A375 (cell line): Measurements from ENCODE around the gene LATS1. TPM values are rescaled to one million over a fixed set of nuclear protein-coding genes. Genes with fewer than 3 reads are reported as not detected.

ENCODE experiments used
- small RNA-seq: library from RNA; depleted of rRNA; stranded (forward); fragments of <200 nt; gene quantifications from one replicate; pipeline ENCODE3, GENCODE V24; 2014
- total RNA-seq: library from RNA; depleted of rRNA; stranded (reverse); fragments of >200 nt; shearing (Covaris generic); gene quantifications from 2 replicates; pipeline ENCODE4 v1.2.3, GENCODE V29; 2014; rRNA removed

LATS1 gene
- total RNA-seq, result 10.5 and 11.6 TPM in 2 replicates

DNA sequence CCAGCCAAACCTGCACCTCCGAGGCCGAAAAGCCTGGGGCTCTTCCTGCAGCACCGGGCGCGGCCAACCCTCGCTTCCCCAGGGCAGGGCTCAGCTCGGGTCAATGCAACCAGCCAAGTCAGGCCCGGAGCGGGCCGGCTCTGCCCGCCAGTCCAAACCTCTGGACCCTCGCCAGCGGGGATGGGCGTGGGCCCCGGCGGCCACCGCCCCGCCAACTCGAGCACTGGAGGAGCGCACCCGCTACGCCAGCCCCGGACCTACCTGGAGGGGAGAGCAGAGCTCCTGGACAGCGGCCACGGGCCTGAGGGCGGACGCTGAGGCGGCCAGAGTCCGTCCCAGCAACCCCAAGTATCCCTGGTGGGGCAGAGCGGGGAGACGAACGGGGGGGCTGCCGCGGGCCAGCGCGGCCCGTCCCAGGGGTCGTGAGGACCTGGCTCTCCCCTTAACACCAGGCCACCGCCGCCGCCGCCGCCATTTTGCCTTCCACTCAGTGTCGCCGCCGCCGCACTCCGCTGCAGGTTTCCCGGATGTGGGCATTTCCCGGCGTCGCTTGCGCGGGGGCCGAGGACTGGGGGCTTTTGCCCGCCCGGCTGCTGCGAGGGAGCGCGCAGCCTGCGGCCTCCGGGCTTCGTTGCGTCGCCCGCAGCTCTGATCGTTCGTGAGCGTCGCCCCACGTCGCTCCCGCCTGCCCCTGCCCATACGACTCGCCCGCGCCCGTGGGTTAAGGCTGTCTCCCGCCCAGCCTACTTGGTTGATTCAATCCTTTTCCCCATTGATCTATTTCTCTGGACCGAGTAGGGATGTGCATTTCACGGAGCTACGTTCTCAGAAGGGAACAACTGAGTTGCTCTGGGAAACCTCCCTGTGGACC lies at the start of gene LATS1:
LATS1 (minus strand) TSS at position 514 of the 871 bp plus-strand sequence. CDS start 15,975 bp downstream, outside the sequence.

DNA sequence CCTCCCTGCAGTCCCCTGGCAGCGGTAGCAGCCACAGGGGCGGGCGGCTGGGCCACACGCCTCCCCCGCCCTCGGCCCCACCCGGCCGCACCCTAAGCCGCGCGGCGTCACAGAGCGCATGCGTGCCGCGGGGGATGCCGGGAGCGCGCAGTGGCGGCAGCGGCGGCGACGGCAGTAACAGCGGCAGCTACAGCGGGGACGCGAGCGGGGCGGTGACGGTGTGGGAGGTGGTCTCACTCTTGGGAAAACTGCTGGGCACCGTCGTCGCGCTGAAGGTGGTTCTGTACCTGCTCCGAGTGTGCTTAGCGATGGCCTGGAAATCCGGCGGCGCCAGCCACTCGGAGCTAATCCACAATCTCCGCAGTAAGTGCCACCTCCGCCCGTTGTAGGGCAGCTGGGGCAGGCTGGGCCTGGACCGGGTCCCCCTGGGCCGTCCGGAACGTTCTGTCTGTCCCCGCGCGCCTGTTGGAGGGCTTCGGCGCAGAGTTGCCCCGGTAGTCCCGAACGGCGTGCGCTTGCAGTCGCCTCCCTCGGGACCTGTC lies 31.8 kb upstream of the LATS1 start, which contains the start of gene PCMT1:
PCMT1 (plus strand) TSS at position 148 of the 542 bp plus-strand sequence; CDS start at position 309, 161 bp downstream.

DNA sequence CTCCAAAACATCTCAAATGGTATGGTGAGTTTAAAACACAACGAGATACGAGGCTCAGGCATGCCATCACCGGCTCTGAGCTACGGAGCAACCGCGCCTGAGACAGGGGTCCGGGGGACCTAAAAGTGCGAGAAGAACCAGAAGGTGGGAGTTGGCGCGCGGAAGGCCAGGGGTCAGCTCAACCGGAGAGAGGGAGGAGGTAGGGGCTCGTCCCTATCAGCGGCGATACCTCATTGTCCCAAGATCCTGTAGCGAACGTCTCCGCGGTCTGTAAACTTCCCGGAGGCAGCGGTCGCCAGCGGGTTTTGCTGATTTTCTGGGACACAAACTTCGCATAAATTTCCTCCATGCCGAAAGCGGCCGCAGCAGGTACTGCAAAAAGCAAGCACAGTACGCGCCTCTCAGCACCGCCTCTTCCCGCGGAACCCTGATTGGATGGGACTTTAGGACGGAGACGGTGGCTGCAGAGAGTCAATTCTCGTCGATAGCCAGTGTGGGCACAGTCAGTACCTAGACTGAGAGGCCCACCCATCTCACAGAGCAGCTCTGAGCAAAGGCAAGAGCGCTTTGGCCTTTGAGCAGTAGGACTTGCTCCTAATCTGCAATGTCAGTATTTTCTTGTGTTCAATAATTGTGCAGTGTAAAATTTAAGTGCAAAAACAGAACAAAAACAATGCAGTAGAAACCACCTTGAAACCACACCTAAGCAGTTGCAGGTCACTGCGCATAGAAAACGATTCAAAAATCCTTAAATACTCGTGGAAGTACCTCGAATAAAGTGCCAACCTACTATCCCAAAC lies 28.4 kb upstream of the LATS1 start, which contains the start of gene NUP43:
NUP43 (minus strand) TSS at position 383 of the 800 bp plus-strand sequence; CDS start at position 349, 34 bp downstream.

DNA sequence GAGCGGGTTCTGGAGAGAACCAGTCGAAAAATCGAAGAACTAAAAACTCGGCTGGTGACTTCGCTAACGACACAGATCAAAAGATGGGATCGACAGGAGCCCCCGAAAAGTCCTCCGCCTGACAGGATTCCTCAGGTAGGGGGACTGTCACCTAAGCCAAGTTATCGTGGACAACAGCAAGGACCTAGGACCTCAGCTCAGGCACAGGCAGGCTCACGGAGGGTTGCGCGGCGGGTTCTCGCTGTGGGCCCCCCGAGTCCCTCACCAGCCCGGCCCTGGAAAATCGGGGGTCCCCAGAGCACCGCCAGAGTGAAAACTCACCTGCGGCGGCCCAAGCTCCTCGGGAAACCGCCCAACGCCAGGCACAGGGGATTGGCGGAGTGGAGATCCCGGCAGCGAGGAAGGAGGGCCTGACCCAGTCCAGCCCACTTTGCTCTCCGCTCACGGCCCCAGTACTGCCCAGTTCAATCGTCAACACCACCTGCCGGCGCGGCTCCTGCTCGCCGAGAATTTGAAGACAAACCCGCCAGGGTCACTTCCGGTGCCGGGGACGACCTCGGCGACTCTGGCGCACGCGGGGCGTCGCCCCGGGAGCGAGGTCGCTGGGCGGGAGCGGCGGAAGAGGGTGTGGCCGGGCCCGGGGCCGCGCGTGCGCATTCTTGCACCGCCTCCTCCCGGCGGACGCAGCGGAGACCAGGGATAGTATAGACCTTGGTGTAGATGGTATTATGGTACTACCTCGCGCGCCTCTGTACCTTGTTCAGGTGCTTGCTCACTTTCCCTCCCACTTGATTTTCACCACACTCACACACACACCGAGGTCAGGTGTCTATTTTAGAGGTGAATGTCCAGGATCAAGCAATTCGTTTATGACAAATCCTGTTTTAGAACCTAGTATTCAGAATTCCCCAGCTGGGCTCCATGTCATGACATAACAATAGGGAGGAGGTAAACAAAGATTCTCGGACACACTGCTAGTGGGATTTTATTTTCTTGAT lies 69.5 kb downstream of the LATS1 start, which contains the start of gene KATNA1:
KATNA1 (minus strand) TSS at position 567 of the 998 bp plus-strand sequence. CDS start 10,167 bp downstream, outside the sequence.

Small RNA genes within 50 kb of the gene (small RNA-seq; reads per million reads assigned to genes)
- not detected for gene RF00019

Other genes starting within 250 kb of the LATS1 start
- 0.08 and 0.16 TPM in 2 replicates for gene ZC3H12D, start 233.1 kb downstream of the LATS1 start, total RNA-seq
- 17.9 and 23.5 TPM in 2 replicates for gene PPIL4, start 172.1 kb downstream of the LATS1 start, total RNA-seq
- gene GINM1, start 151.7 kb downstream of the LATS1 start, total RNA-seq, result 19.3 and 22.4 TPM in 2 replicates
- gene KATNA1, start 69.4 kb downstream of the LATS1 start, total RNA-seq, result 16.4 and 21.9 TPM in 2 replicates
- 18.5 and 22.0 TPM in 2 replicates for gene NUP43, start 28.4 kb upstream of the LATS1 start, total RNA-seq
- gene PCMT1, start 31.6 kb upstream of the LATS1 start, total RNA-seq, result 119 and 127 TPM in 2 replicates
- 14.5 and 24.6 TPM in 2 replicates for gene LRP11, start 146.3 kb upstream of the LATS1 start, total RNA-seq
- gene RAET1E, start 180.0 kb upstream of the LATS1 start, total RNA-seq, result 1.1 and 1.3 TPM in 2 replicates
- 0.34 and 0.49 TPM in 2 replicates for gene RAET1G, start 205.0 kb upstream of the LATS1 start, total RNA-seq
- 5.6 and 6.5 TPM in 2 replicates for gene ULBP2, start 223.9 kb upstream of the LATS1 start, total RNA-seq
- not detected in 2 replicates for gene ULBP1, start 245.8 kb upstream of the LATS1 start, total RNA-seq